ENCODE data around the gene TLN1.

TLN1 gene

DNA sequence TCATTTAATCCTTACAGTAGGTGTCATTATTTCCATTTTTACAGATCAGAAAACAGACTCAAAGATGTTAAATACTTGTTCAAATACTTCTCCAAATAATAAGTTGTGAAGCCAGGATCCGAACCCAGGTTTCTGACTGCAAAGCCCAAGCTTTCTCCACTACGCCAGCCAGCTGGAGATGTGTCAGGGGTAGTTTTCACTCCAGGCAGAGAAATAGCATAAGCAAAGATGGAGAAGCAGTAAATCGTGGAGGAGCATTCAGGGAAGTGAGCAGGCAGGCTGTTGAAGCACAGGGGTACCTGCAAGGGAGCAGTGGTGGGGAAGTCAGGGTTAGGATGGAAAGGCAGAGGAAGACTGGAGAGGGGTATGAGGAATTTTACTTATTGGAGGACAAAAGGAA, 2.9 kb downstream of the TLN1 start:
- DNase-seq: no peak

DNA sequence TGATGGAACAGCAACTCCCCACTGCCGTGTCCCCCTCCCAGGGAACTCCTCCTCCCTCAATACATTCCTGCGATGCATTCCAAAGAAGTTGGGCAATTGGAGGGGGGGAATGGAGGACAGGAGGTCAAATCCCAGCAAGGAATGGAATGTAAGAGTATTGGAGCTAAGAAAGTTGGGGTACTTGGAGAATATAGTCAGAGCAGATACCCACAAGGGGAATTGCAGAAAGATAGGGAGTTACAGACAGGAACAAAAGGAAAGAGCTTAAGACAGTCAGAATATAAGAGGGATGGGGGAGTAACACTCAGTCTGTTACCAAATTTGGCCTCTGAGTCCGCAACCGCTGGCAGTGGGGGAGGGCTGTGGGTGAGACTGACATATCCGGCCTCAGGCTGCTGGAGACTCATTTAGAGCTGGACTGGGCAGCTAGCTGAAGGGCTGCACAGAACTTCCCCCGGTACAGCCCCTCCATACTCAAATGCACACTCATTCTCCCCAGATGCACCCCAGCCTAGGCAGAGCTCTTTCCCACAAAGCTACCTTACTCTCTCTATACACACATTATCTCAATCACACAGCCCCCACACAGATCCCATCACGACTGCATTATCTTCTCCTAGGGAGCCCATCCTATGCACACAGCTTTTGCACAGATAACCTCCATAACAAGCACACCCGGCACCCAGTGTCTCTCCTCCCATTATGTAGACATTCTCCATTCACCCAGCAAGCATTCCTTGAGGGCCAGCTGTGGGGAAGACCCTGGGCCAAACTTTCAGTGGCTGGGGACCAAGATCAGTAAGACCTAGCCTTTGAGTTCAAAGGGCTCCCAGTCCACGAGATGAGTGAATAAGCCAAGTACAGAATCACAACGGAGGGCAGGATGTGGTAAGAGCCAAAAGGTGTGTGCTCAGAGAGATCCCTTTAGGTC, 3.7 kb downstream of the TLN1 start:
- DNase-seq: peak; percentile 68 to 73

GRCh38 chr9:35727676-35728040, 4.3 kb downstream of the TLN1 start:
- DNase-seq: no peak

DNA sequence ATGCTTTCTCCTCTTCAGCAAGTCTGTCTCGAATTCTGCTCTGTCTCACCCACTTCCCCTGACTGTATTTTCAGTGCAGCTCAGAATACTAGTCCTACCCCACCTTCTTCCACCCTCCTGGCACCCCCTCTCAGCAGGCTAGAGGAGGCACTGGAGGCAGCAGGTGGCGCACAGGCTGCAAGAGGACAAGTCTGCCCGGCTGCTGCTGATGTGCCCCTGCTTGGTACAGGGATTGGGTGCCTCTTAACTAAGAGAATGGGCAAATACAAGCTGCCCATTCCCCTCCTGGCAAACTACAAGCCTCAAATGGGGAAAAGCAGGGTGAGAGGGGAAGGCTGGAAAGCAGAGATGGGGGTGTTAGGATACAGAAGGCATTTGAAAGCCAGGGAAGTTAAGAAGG, 5.1 kb downstream of the TLN1 start:
- peak; percentile 29 to 45 for DNase-seq

- DNase-seq: no peak
These were observed 6.6 kb downstream of the TLN1 start for GRCh38 chr9:35725362-35725761.

DNA sequence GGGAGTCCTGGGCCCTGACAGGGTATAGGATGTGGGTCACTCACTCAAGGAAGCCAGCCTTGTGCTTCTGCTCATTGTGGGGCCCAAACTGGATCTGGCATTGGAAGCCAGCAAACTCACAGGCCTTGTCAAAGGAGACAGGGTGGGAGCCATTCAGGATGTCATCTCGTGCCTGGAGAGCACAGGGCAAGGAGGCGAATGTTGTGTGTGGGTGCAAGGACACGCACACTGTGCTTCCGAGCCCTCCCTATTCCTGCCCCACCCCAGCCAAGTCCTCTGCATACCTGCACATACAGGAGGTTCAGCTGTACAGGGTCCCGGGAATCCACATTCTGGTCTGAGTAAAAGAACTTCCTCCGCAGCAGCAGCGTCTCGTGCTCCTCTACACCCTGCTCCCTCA, 8.1 kb downstream of the TLN1 start:
- DNase-seq: no peak

DNA sequence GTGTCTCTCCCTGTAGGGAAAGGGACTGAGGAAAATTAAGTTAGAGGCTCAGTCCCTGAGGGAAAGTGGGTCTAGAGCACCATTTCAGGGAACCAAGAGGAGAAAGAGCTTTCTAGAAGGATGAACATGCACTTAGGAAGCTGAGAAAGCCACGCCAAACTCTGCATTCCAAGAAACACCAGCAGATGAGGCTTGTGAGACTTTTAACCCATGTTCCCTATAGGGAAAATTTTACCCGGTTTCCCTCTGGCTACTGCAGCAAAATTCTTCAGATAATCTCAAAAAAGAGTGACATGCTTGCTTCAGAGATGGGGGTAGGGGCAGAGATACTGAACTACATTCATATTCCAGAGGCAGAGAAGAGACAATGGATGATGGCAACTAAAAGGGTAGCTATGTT, 8.6 kb downstream of the TLN1 start:
- DNase-seq: no peak

DNA sequence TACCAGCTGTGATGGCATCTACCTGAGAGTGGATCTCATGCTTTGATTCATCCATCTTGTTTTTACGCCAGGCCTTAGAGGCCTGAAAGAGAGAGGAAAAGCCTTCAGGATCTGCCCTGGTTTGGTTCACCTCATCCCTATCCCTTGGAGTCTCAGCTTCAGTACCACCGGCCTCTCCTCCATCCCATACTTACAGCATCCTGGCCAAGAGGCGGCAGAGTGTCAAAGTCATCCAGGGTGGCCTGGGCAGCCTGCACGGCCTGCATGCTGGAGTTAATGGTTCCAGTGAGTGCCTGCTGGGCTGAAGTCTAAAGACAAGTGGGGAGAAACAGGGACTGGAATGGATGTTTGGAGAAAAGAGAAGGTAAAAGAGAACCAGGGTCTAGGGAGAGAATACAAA, 12.4 kb downstream of the TLN1 start:
- DNase-seq: no peak

- DNase-seq: no peak
These were observed 13.1 kb downstream of the TLN1 start for GRCh38 chr9:35718721-35719511.

GRCh38 chr9:35717132-35717870, 14.7 kb downstream of the TLN1 start:
- DNase-seq: no peak

GRCh38 chr9:35716230-35716629, 15.8 kb downstream of the TLN1 start:
- DNase-seq: no peak

- no peak for DNase-seq
These were observed 17.3 kb downstream of the TLN1 start for GRCh38 chr9:35714579-35715252.

DNA sequence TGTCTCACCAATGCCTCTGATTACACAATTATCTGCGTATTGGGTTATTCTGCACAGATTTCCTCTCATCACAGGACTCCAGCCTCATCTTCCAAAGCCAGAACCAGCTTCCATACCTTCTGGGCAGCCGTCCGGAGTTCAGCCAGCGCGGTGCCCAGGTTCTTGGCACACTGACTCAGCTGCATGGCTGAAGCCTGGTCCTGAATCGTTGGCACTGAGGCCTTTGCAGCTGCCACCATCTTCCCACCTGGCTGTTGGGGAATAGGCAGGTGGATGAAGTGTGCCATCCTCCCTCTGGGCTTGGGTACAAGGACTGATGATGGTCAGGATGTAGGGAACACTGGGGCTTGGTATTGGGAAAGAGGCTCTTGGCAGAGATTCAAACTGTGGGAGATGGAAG, 17.9 kb downstream of the TLN1 start:
- DNase-seq: no peak

GRCh38 chr9:35713578-35713977, 18.4 kb downstream of the TLN1 start:
- DNase-seq: no peak

- no peak for DNase-seq
These were observed 19.1 kb downstream of the TLN1 start for GRCh38 chr9:35712762-35713400.

DNA sequence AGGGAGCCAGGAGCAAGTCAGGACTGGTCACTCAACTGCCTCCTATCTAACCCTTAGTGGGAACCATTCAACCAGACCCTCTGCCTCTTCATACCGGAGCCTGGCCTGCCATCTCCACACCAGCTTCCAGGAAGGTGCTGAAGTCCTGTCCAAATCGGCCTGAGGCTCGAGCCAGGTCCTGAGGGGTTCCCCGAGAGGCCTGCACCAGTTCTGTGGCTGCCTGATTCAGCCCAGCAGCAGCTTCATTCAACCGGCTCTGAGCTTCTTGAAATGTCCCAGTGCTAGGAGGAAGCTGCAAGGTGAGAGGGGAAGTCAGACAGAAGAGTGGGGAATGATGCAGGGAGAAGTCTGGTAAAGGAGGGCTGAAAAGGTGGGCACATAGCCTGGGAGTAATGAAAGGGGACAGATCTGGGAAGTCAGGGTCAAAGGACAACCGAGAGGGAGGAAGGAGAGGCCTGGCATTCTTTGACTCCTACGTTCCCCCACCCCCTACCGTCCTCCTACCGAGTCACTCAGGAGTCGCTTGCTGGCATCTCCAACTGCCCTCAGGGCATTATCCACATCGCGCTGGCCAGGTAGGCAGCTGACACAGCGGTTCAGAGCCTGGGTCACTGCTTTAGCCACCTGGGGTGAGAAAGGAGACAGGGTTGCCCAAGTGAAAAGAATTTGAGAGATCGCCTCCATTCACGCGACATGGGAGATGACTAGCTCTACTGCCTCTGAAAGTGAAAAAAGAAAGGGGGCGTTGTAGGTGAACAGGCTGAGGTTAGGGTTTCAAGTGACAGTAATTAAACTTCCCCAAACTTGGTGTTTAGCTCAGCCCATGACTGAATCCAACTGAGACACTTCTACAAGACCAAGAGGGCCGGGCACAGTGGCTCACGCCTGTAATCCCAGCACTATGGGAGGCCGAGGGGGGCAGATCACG, 20.2 kb downstream of the TLN1 start:
- DNase-seq: no peak

GRCh38 chr9:35710818-35711500, 21.0 kb downstream of the TLN1 start:
- DNase-seq: no peak

GRCh38 chr9:35708146-35708545, 23.8 kb downstream of the TLN1 start:
- DNase-seq: no peak

DNA sequence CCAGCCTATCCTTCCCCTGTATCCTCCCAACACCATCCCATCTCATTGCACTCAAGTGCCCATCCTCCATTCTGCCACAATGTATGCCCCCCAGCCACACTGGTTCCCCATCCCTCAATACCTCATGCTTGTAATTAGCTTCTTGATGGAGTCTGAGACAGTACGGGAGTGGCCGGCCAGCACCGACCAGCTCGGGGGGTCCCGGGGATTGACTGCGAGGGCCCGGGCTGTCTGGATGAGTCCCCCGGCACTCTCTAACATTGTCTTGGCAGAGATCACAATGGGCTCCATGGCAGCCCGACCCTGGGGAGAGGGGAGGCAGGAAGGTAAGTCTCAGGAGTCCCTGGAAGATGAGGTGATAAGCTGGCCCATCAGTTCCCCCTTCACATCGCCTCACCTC, 25.0 kb downstream of the TLN1 start:
- no peak for DNase-seq

GRCh38 chr9:35705836-35706430, 26.1 kb downstream of the TLN1 start:
- no peak for DNase-seq
